Measurements from ENCODE around the gene ARMH1.
"Not testable (repeated sequence)": the region's sequence is repeated elsewhere in the genome, so short reads cannot be mapped to it uniquely, and the experiment has no call there.

Gene ARMH1

GRCh38 chr1:44724296-44724954 is 49.9 kb downstream of the ARMH1 start:
- no peak for FAIRE-seq

GRCh38 chr1:44724955-44725698 is 50.6 kb downstream of the ARMH1 start:
- FAIRE-seq, result no peak

- no peak for FAIRE-seq
Measured at GRCh38 chr1:44730741-44731512, 56.4 kb downstream of the ARMH1 start, which contains the start of gene RNU5D-1. RNU5D-1 (minus strand) TSS chr1:44731170.

GRCh38 chr1:44733365-44733764 is 58.9 kb downstream of the ARMH1 start:
- no peak for FAIRE-seq

GRCh38 chr1:44733784-44734183 is 59.3 kb downstream of the ARMH1 start:
- FAIRE-seq, result no peak

- FAIRE-seq, result no peak
Measured at GRCh38 chr1:44735992-44736391, 61.5 kb downstream of the ARMH1 start.

- FAIRE-seq, result not testable (repeated sequence)
Measured at GRCh38 chr1:44738953-44739306, 64.4 kb downstream of the ARMH1 start.

- no peak for FAIRE-seq
Measured at GRCh38 chr1:44739307-44740178, 65.0 kb downstream of the ARMH1 start, which contains the start of gene KIF2C. KIF2C (plus strand) TSS chr1:44739837; CDS start chr1:44739933, 96 bp downstream.

- no peak for FAIRE-seq
Measured at GRCh38 chr1:44740179-44740617, 65.7 kb downstream of the ARMH1 start.

- no peak for FAIRE-seq
Measured at GRCh38 chr1:44743211-44743610, 68.7 kb downstream of the ARMH1 start.

- FAIRE-seq, result no peak
Measured at GRCh38 chr1:44747878-44748277, 73.4 kb downstream of the ARMH1 start.

GRCh38 chr1:44757420-44757819 is 82.9 kb downstream of the ARMH1 start:
- no peak for FAIRE-seq

GRCh38 chr1:44759077-44759476 is 84.6 kb downstream of the ARMH1 start:
- no peak for FAIRE-seq

- no peak for FAIRE-seq
Measured at GRCh38 chr1:44760876-44761275, 86.4 kb downstream of the ARMH1 start.

- FAIRE-seq, result not testable (repeated sequence)
Measured at GRCh38 chr1:44766421-44766820, 91.9 kb downstream of the ARMH1 start.

All from colon (tissue), 2 donors.